GM23338 (cell line): ENCODE measurements around the gene GLRX. TPM values are rescaled to one million over a fixed set of nuclear protein-coding genes. Genes with fewer than 3 reads are reported as not detected.

ENCODE experiments used
- ATAC-seq: fragments of 200-7000 bp; cut with Tn5 transposase; 3 replicates; pipeline ENCODE4 v1.9.1; 2020
- DNase-seq: peaks from one replicate; pipeline ENCODE4 v3.0.0-alpha.2; 2015; ENCODE audit warnings: low spot score
- H2AFZ ChIP-seq: fragments of 200-600 bp; sonication (generic); 2 replicates; pipeline ENCODE4 v1.8.0; 2016; ENCODE audit warnings: antibody characterized with exemption, mild to moderate bottlenecking, moderate library complexity
- H3F3A ChIP-seq: fragments of 200-600 bp; sonication (generic); replicated peaks from 2 replicates; pipeline ENCODE4 v1.8.0; 2017; ENCODE audit warnings: antibody characterized with exemption, mixed run types, low read depth
- H3K27ac ChIP-seq: fragments of 200-600 bp; sonication (generic); 2 replicates; pipeline ENCODE4 v1.6.1; 2016; ENCODE audit warnings: low read depth
- H3K27me3 ChIP-seq: fragments of 200-600 bp; sonication (generic); 2 replicates; pipeline ENCODE4 v1.8.0; 2016; ENCODE audit warnings: mild to moderate bottlenecking, mixed run types, moderate library complexity; ENCODE audit not compliant: insufficient read depth
- H3K36me3 ChIP-seq: fragments of 200-600 bp; sonication (generic); 2 replicates; pipeline ENCODE4 v1.8.0; 2016; ENCODE audit warnings: mild to moderate bottlenecking; ENCODE audit not compliant: insufficient read depth
- H3K4me1 ChIP-seq: fragments of 200-600 bp; sonication (generic); 2 replicates; pipeline ENCODE4 v1.8.0; 2016; ENCODE audit warnings: mild to moderate bottlenecking, moderate library complexity; ENCODE audit not compliant: insufficient read depth
- H3K4me2 ChIP-seq: fragments of 200-600 bp; sonication (generic); 2 replicates; pipeline ENCODE4 v1.7.1; 2017; ENCODE audit warnings: mixed run types
- H3K4me3 ChIP-seq: fragments of 200-600 bp; sonication (generic); 2 replicates; pipeline ENCODE4 v1.6.1; 2016; ENCODE audit warnings: mixed run types
- H3K79me2 ChIP-seq: fragments of 200-600 bp; sonication (generic); replicated peaks from 2 replicates; pipeline ENCODE4 v1.8.0; 2017; ENCODE audit warnings: mild to moderate bottlenecking; ENCODE audit not compliant: insufficient read depth
- H3K9me2 ChIP-seq: fragments of 200-600 bp; sonication (generic); 2 replicates; pipeline ENCODE4 v1.8.0; 2017; ENCODE audit not compliant: insufficient read depth
- H4K20me1 ChIP-seq: fragments of 200-600 bp; sonication (generic); replicated peaks from 2 replicates; pipeline ENCODE4 v1.8.0; 2017; ENCODE audit warnings: mild to moderate bottlenecking; ENCODE audit not compliant: insufficient read depth
- H3K27ac Mint-ChIP-seq: 2 replicates; pipeline ENCODE4 v1.8.0; 2020; ENCODE audit warnings: inconsistent platforms, mild to moderate bottlenecking, moderate library complexity, mixed read lengths
- H3K27me3 Mint-ChIP-seq: 3 replicates; pipeline ENCODE4 v1.8.0; 2022; ENCODE audit warnings: low read depth, mild to moderate bottlenecking, moderate library complexity, mixed read lengths, inconsistent platforms; ENCODE audit not compliant: insufficient read depth, poor library complexity
- H3K36me3 Mint-ChIP-seq: 3 replicates; pipeline ENCODE4 v1.8.0; 2021; ENCODE audit warnings: low read depth, mild to moderate bottlenecking, inconsistent platforms, moderate library complexity, mixed read lengths
- H3K4me1 Mint-ChIP-seq: 3 replicates; pipeline ENCODE4 v1.8.0; 2020; ENCODE audit warnings: mild to moderate bottlenecking, inconsistent platforms, mixed read lengths
- H3K4me3 Mint-ChIP-seq: 3 replicates; pipeline ENCODE4 v1.8.0; 2021; ENCODE audit warnings: moderate library complexity, mild to moderate bottlenecking, inconsistent platforms, mixed read lengths
- H3K9me3 Mint-ChIP-seq: 3 replicates; pipeline ENCODE4 v1.8.0; 2020; ENCODE audit warnings: moderate library complexity, mild to moderate bottlenecking, inconsistent platforms, mixed read lengths
- CTCF ChIP-seq, 2 experiments: fragments of 200-600 bp in 1 of 2; sonication (generic) in 1 of 2; conservative IDR thresholded peaks; 2 replicates each; pipeline versions ENCODE4 v1.5.1 to v1.6.1; 2016 to 2017; ENCODE audit warnings: antibody characterized with exemption in 2 of 2, low read depth in 2 of 2, mild to moderate bottlenecking in 2 of 2, moderate library complexity in 1 of 2
- ETS1 ChIP-seq: IDR thresholded peaks from 2 replicates; pipeline ENCODE4 v1.6.1; 2016; ENCODE audit warnings: antibody characterized with exemption
- EZH2 ChIP-seq: fragments of 200-600 bp; sonication (generic); IDR thresholded peaks from one replicate; pipeline ENCODE4 v1.8.0; 2017; ENCODE audit warnings: antibody characterized with exemption, mild to moderate bottlenecking, low read depth; ENCODE audit not compliant: unreplicated experiment
- JUNB ChIP-seq: IDR thresholded peaks from one replicate; pipeline ENCODE4 v1.6.1; 2016; ENCODE audit warnings: antibody characterized with exemption; ENCODE audit not compliant: unreplicated experiment
- ZNF331 ChIP-seq: fragments of 250-450 bp; sonication (Bioruptor Pico); IDR thresholded peaks from 2 replicates; pipeline ENCODE4 v1.5.0; 2020; ENCODE audit warnings: low read depth, mild to moderate bottlenecking, moderate library complexity
- ZNF462 ChIP-seq: fragments of 250-450 bp; sonication (Bioruptor Pico); IDR thresholded peaks from 2 replicates; pipeline ENCODE4 v1.5.0; 2020; ENCODE audit warnings: mild to moderate bottlenecking, moderate library complexity
- polyA plus RNA-seq: library from polyadenylated mRNA; unstranded; fragments of >200 nt; fragmentation: Nextera tagmentation; extraction: Ambion mirVana; gene quantifications from 2 replicates; pipeline ENCODE4 v1.2.1, GENCODE V29; 2016
- total RNA-seq: library from RNA; depleted of rRNA; stranded (reverse); fragments of >200 nt; shearing (Covaris generic); gene quantifications from 2 replicates; pipeline ENCODE4 v1.2.3, GENCODE V29; 2014

The GLRX gene
- total and polyA plus RNA-seq, 2 experiments from 2014 or later = 9.5 to 42.2 TPM

- TF ChIP-seq ZNF462 (CRISPR knock-in tag) (no peak), ZNF331 (CRISPR knock-in tag) (no peak)
These were observed 40.3 kb downstream of the GLRX start (continued) for GRCh38 chr5:95782181-95782580.

GRCh38 chr5:95781101-95781583 is 41.4 kb downstream of the GLRX start:
- H3K9me3 Mint-ChIP-seq = peaks cover 2% of the 10 kb centered on the region; the same call in 2 of the 3 replicates
- Histone ChIP-seq H3K4me1 (no peaks in the 10 kb centered on the region), H3K27ac (no peak overlapping the region), H3K4me2 (no peak overlapping the region), H3K4me3 (no peak overlapping the region), H3K36me3 (no peaks in the 10 kb centered on the region), H3F3A (no peaks in the 10 kb centered on the region), H3K79me2 (no peaks in the 10 kb centered on the region), H4K20me1 (no peaks in the 10 kb centered on the region), H2AFZ (no peak overlapping the region), H3K9me2 (no peaks in the 10 kb centered on the region), H3K27me3 (no peaks in the 10 kb centered on the region)
- H3K36me3 Mint-ChIP-seq = no peaks in the 10 kb centered on the region; the same call in 2 of the 3 replicates
- ATAC-seq (peak; percentile 100), DNase-seq (peak; percentile 92)
- H3K4me1 Mint-ChIP-seq = peaks cover 3% of the 10 kb centered on the region; the same call in 1 of the 3 replicates
- no peaks in the 10 kb centered on the region for H3K27me3 Mint-ChIP-seq
- H3K4me3 Mint-ChIP-seq = no peak overlapping the region
- H3K27ac Mint-ChIP-seq = no peak overlapping the region
- TF ChIP-seq JUNB = no peak
- no peak for TF ChIP-seq ZNF462 (CRISPR knock-in tag)
- TF ChIP-seq ETS1 = no peak
- TF ChIP-seq CTCF (conservative IDR thresholded peaks at IDR 0.05; ENCODE audit: low read depth in 2 of 2) = peak; percentile 91 to 95
- no peak for TF ChIP-seq EZH2
